CD14-positive monocyte (primary cell): ENCODE data around the gene IL11RA. TPM values are rescaled to one million over a fixed set of nuclear protein-coding genes. Genes with fewer than 3 reads are reported as not detected.

Experiments
- DNase-seq, 3 donors: peaks; one replicate each; pipeline ENCODE4 v3.0.0-alpha.2; 2011 to 2022
- H2AFZ ChIP-seq: 2 replicates; pipeline ENCODE4 v1.6.0; 2012; ENCODE audit warnings: mild to moderate bottlenecking, low read depth, low read length, inconsistent platforms; ENCODE audit not compliant: insufficient read depth, poor library complexity, severe bottlenecking
- H3K27ac ChIP-seq, 2 donors: 1 replicate in 1 of 2; 2 replicates in 1 of 2; pipeline ENCODE4 v1.5.1; 2012 to 2013; ENCODE audit warnings: low read length in 2 of 2, control low read depth in 1 of 2, inconsistent platforms in 1 of 2, low read depth in 1 of 2, mild to moderate bottlenecking in 1 of 2
- H3K27me3 ChIP-seq, 2 donors: one replicate each; pipeline versions ENCODE4 v1.6.0 to v1.6.1; 2011 to 2013; ENCODE audit warnings: low read length in 2 of 2; ENCODE audit not compliant: control insufficient read depth in 2 of 2, insufficient read depth in 2 of 2
- H3K36me3 ChIP-seq, 2 donors: replicated peaks in 1 of 2; 1 replicate in 1 of 2; 2 replicates in 1 of 2; pipeline versions ENCODE4 v1.5.1 to v1.6.1; 2012 to 2013; ENCODE audit warnings: low read length in 2 of 2, control low read depth in 1 of 2, inconsistent platforms in 1 of 2, mild to moderate bottlenecking in 1 of 2; ENCODE audit not compliant: insufficient read depth in 2 of 2, control insufficient read depth in 1 of 2
- H3K4me1 ChIP-seq, 2 donors: 1 replicate in 1 of 2; 2 replicates in 1 of 2; pipeline versions ENCODE4 v1.5.1 to v1.6.1; 2012 to 2013; ENCODE audit warnings: low read length in 2 of 2, control low read depth in 1 of 2, inconsistent platforms in 1 of 2, mild to moderate bottlenecking in 1 of 2, moderate library complexity in 1 of 2; ENCODE audit not compliant: insufficient read depth in 2 of 2, control insufficient read depth in 1 of 2
- H3K4me2 ChIP-seq: replicated peaks from 2 replicates; pipeline ENCODE3; 2012; ENCODE audit warnings: low read length, moderate library complexity, mild to moderate bottlenecking; ENCODE audit not compliant: poor library complexity, severe bottlenecking; ENCODE audit errors: extremely low read depth
- H3K4me3 ChIP-seq, 3 experiments: fragments of 200-600 bp in 1 of 3; sonication (generic) in 1 of 3; replicated peaks in 1 of 3; 1 replicate in 2 of 3; 2 replicates in 1 of 3; pipeline ENCODE4 v1.5.1; 2011 to 2013; ENCODE audit warnings: low read length in 3 of 3, mild to moderate bottlenecking in 3 of 3, control low read depth in 2 of 3, low read depth in 2 of 3, inconsistent platforms in 1 of 3, moderate library complexity in 1 of 3
- H3K79me2 ChIP-seq: 2 replicates; pipeline ENCODE4 v1.6.0; 2012; ENCODE audit warnings: mild to moderate bottlenecking, control low read depth, inconsistent platforms, low read length, moderate library complexity; ENCODE audit not compliant: insufficient read depth
- H3K9ac ChIP-seq: 2 replicates; pipeline ENCODE4 v1.6.0; 2017; ENCODE audit warnings: low read length, mild to moderate bottlenecking; ENCODE audit not compliant: insufficient read depth, poor library complexity, severe bottlenecking
- H3K9me3 ChIP-seq, 2 donors: replicated peaks in 1 of 2; 1 replicate in 1 of 2; 2 replicates in 1 of 2; pipeline versions ENCODE4 v1.5.1 to v1.6.1; 2012 to 2013; ENCODE audit warnings: low read length in 2 of 2, control low read depth in 1 of 2; ENCODE audit not compliant: control insufficient read depth in 1 of 2, insufficient read depth in 1 of 2
- H4K20me1 ChIP-seq: 2 replicates; pipeline ENCODE4 v1.6.0; 2012; ENCODE audit warnings: mild to moderate bottlenecking, low read length, control low read depth, moderate library complexity; ENCODE audit not compliant: insufficient read depth
- H3K27ac Mint-ChIP-seq, 7 donors: one replicate each; pipeline ENCODE4 v1.8.0; 2020; ENCODE audit warnings: mild to moderate bottlenecking in 7 of 7, mixed read lengths in 7 of 7, moderate library complexity in 6 of 7, inconsistent platforms in 2 of 7
- H3K27me3 Mint-ChIP-seq, 3 donors: one replicate each; pipeline ENCODE4 v1.8.0; 2021 to 2022; ENCODE audit warnings: low read depth in 3 of 3, mild to moderate bottlenecking in 3 of 3, mixed read lengths in 3 of 3, moderate library complexity in 3 of 3, inconsistent platforms in 1 of 3
- H3K36me3 Mint-ChIP-seq, 2 donors: one replicate each; pipeline ENCODE4 v1.8.0; 2020; ENCODE audit warnings: mixed read lengths in 2 of 2, inconsistent platforms in 1 of 2, mild to moderate bottlenecking in 1 of 2
- H3K4me1 Mint-ChIP-seq: one replicate; pipeline ENCODE4 v1.8.0; 2020; ENCODE audit warnings: mild to moderate bottlenecking, mixed read lengths
- H3K4me3 Mint-ChIP-seq, 2 donors: one replicate each; pipeline ENCODE4 v1.8.0; 2020; ENCODE audit warnings: mild to moderate bottlenecking in 2 of 2, mixed read lengths in 2 of 2, moderate library complexity in 1 of 2
- H3K9me3 Mint-ChIP-seq, 7 donors: one replicate each; pipeline ENCODE4 v1.8.0; 2020 to 2022; ENCODE audit warnings: mixed read lengths in 7 of 7, mild to moderate bottlenecking in 6 of 7, moderate library complexity in 6 of 7, inconsistent platforms in 2 of 7
- CTCF ChIP-seq: fragments of 200-600 bp; IDR thresholded peaks from one replicate; pipeline ENCODE4 v1.8.0; 2022; ENCODE audit warnings: antibody characterized with exemption, mild to moderate bottlenecking
- WGBS: methylation state at CpG from one replicate; pipeline ENCODE4 v1.1.5; 2013; ENCODE audit warnings: missing lambda C conversion rate; ENCODE audit not compliant: insufficient coverage; 5-methylcytosine and 5-hydroxymethylcytosine counted together
- intact Hi-C, 2 donors: fragments of 100-400 bp; cut with micrococcal nuclease; formaldehyde crosslinking; loops; one replicate each; pipeline versions ENCODE4 v1.15.0 to v1.15.1; 2023
- polyA minus RNA-seq: library from RNA; depleted of rRNA, polyadenylated mRNA; stranded (reverse); fragments of >200 nt; gene quantifications from 2 replicates; pipeline ENCODE4 v1.2.3, GENCODE V29; 2012
- polyA plus RNA-seq, 3 donors: library from polyadenylated mRNA; depleted of rRNA in 1 of 3; unstranded in 2 of 3; stranded (reverse) in 1 of 3; fragments of 300-500 nt in 2 of 3; fragments of >200 nt in 1 of 3; fragmentation: Illumina TruSeq in 2 of 3; gene quantifications; 1 replicate in 2 of 3; 2 replicates in 1 of 3; pipeline ENCODE4 v1.2.3, GENCODE V29; 2012 to 2021
- total RNA-seq, 12 experiments: library from RNA in 1 of 12; stranded (reverse) in 1 of 12; fragments of 120-200 nt in 1 of 12; gene quantifications; one replicate each; pipeline ENCODE4 v1.2.4 and lab custom pipeline; 2013 to 2026; ENCODE audit warnings: mixed read lengths in 6 of 12, inconsistent platforms in 1 of 12

The IL11RA gene
- total RNA-seq (2013), result 11.4 TPM
- polyA plus RNA-seq (10 to 100 TPM in 1 of 3 donors, 1 to 10 TPM in 2; 2.8 to 39.1 (median 4.1) TPM), polyA minus RNA-seq (4.4 and 4.6 TPM in 2 replicates), total RNA-seq (lab: John Stamatoyannopoulos, UW) (0.06 to 1.6 (median 0.91) reads per million in 11 experiments)

GRCh38 chr9:34651876-34652601 is at the start of gene IL11RA:
IL11RA (plus strand) TSS chr9:34652185; CDS start chr9:34655218, 3,033 bp downstream.
- TF ChIP-seq CTCF, result no peak
- Histone ChIP-seq H3K4me1 (peaks cover 15 to 20% of the 10 kb centered on the region in 2 donors), H4K20me1 (peaks cover 11% of the 10 kb centered on the region), H3K9me3 (no peaks in the 10 kb centered on the region), H2AFZ (peak within 1 kb of the TSS; percentile 50), H3K79me2 (peaks cover 2% of the 10 kb centered on the region), H3K9ac (no peak within 1 kb of the TSS), H3K4me2 (peak within 1 kb of the TSS; percentile 46), H3K27me3 (no peaks in the 10 kb centered on the region), H3K36me3 (peaks cover 18 to 30% of the 10 kb centered on the region in 2 donors), H3K4me3 (peak within 1 kb of the TSS in 1 of 3 experiments; percentile 42), H3K27ac (no peak within 1 kb of the TSS)
- peak within 1 kb of the TSS in 2 of 7 donors; percentile 1 to 26 for H3K27ac Mint-ChIP-seq
- H3K27me3 Mint-ChIP-seq, result peaks cover 6 to 14% (median 8%) of the 10 kb centered on the region in 3 donors
- peaks cover 0 to 4% (median 0%) of the 10 kb centered on the region in 7 donors for H3K9me3 Mint-ChIP-seq
- peaks cover 34 to 44% of the 10 kb centered on the region in 2 donors for H3K36me3 Mint-ChIP-seq
- WGBS, result 37% methylated on average over 19 of the region's 24 CpGs
- DNase-seq, result peak; percentile 32 to 64 (median 41)
- peak within 1 kb of the TSS; percentile 54 to 72 for H3K4me3 Mint-ChIP-seq
- intact Hi-C loops, result no loop called here
- peaks cover 37% of the 10 kb centered on the region for H3K4me1 Mint-ChIP-seq

- Histone ChIP-seq H3K9me3 (no peaks in the 10 kb centered on the region), H3K9ac (no peak overlapping the region), H3K36me3 (no peaks in the 10 kb centered on the region), H3K27ac (no peak overlapping the region), H3K27me3 (peaks cover 0 to 2% of the 10 kb centered on the region in 2 donors), H3K79me2 (no peaks in the 10 kb centered on the region), H2AFZ (no peak overlapping the region), H3K4me1 (no peaks in the 10 kb centered on the region), H4K20me1 (no peaks in the 10 kb centered on the region), H3K4me2 (no peak overlapping the region), H3K4me3 (no peak overlapping the region)
- H3K9me3 Mint-ChIP-seq, result peaks cover 0 to 2% (median 0%) of the 10 kb centered on the region in 7 donors
- no peaks in the 10 kb centered on the region for H3K36me3 Mint-ChIP-seq
- 44% methylated on average over 2 of the region's 4 CpGs for WGBS
- TF ChIP-seq CTCF, result peak; percentile 91
- intact Hi-C loops, result loop anchor here (5.0 kb wide), 2 partner anchors 34 to 166 kb away; partner anchors contain the start of gene SIGMAR1 (in 1 of the 2)
- H3K4me1 Mint-ChIP-seq, result no peaks in the 10 kb centered on the region
- H3K27me3 Mint-ChIP-seq, result peaks cover 11 to 14% (median 14%) of the 10 kb centered on the region in 3 donors
- H3K27ac Mint-ChIP-seq, result no peak overlapping the region
- H3K4me3 Mint-ChIP-seq, result no peak overlapping the region
- peak; percentile 49 to 71 (median 68) for DNase-seq
Observed at GRCh38 chr9:34603610-34604231, 48.3 kb upstream of the IL11RA start.
